HEK293T (cell line): ENCODE results near the gene PSMA7.

Experiments
- CTCF ChIA-PET: fragments of 350-600 bp; formaldehyde crosslinking; extraction: SDS; loops from one replicate; lab custom pipeline; 2021; ENCODE audit warnings: antibody characterized with exemption, inconsistent platforms; lab: Yijun Ruan, JAX
- POLR2A ChIA-PET: fragments of 350-600 bp; formaldehyde crosslinking; extraction: SDS; loops from one replicate; lab custom pipeline; 2020; ENCODE audit warnings: antibody characterized with exemption, inconsistent platforms; lab: Yijun Ruan, JAX
- DNase-seq: peaks from one replicate; pipeline ENCODE4 v3.0.0; 2012; ENCODE audit warnings: mixed read lengths; ENCODE audit errors: extremely low spot score
- ARNT ChIP-seq: fragments of 450-650 bp; IDR thresholded peaks from 2 replicates; pipeline ENCODE4 v1.6.1; 2017; ENCODE audit warnings: mild to moderate bottlenecking
- BHLHE40 ChIP-seq: fragments of 450-650 bp; IDR thresholded peaks from 2 replicates; pipeline ENCODE4 v1.6.1; 2016; ENCODE audit warnings: mild to moderate bottlenecking, moderate library complexity, borderline replicate concordance
- CTBP1 ChIP-seq: fragments of 450-650 bp; IDR thresholded peaks from 2 replicates; pipeline ENCODE4 v1.6.1; 2016; ENCODE audit warnings: borderline replicate concordance
- ELF4 ChIP-seq: fragments of 450-650 bp; IDR thresholded peaks from 2 replicates; pipeline ENCODE4 v1.6.1; 2017; ENCODE audit warnings: antibody characterized with exemption
- FOXA1 ChIP-seq: fragments of 450-650 bp; IDR thresholded peaks from 2 replicates; pipeline ENCODE4 v1.6.1; 2016; ENCODE audit warnings: mild to moderate bottlenecking
- FOXK2 ChIP-seq: fragments of 450-650 bp; IDR thresholded peaks from 2 replicates; pipeline ENCODE4 v1.6.1; 2016; ENCODE audit warnings: mild to moderate bottlenecking
- FOXM1 ChIP-seq: fragments of 450-650 bp; IDR thresholded peaks from 2 replicates; pipeline ENCODE4 v1.6.1; 2017; ENCODE audit warnings: mild to moderate bottlenecking, borderline replicate concordance
- HDGF ChIP-seq: fragments of 450-650 bp; IDR thresholded peaks from 2 replicates; pipeline ENCODE4 v1.6.1; 2017; ENCODE audit warnings: antibody characterized with exemption, borderline replicate concordance
- L3MBTL2 ChIP-seq: fragments of 450-650 bp; conservative IDR thresholded peaks from 2 replicates; pipeline ENCODE4 v1.6.1; 2016; ENCODE audit warnings: mild to moderate bottlenecking
- LEF1 ChIP-seq: fragments of 450-650 bp; IDR thresholded peaks from 2 replicates; pipeline ENCODE4 v1.6.1; 2017; ENCODE audit warnings: mild to moderate bottlenecking, borderline replicate concordance
- NFRKB ChIP-seq: fragments of 450-650 bp; IDR thresholded peaks from 2 replicates; pipeline ENCODE4 v1.6.1; 2016; ENCODE audit warnings: mild to moderate bottlenecking, moderate library complexity
- SP1 ChIP-seq: fragments of 450-650 bp; IDR thresholded peaks from 2 replicates; pipeline ENCODE4 v1.6.1; 2017
- SUZ12 ChIP-seq: fragments of 450-650 bp; IDR thresholded peaks from 2 replicates; pipeline ENCODE4 v1.6.1; 2016; ENCODE audit warnings: mild to moderate bottlenecking
- TARDBP ChIP-seq: fragments of 450-650 bp; IDR thresholded peaks from 2 replicates; pipeline ENCODE4 v1.6.1; 2016
- ZNF384 ChIP-seq: fragments of 450-650 bp; IDR thresholded peaks from 2 replicates; pipeline ENCODE4 v1.6.1; 2016
- TF ChIP-seq, protein P1 (sequence below): fragments of 450-650 bp; IDR thresholded peaks from 2 replicates; pipeline ENCODE4 v1.6.1; 2016

Gene PSMA7

GRCh38 chr20:62143957-62144825 is 997 bp upstream of the PSMA7 start:
- POLR2A ChIA-PET, result interaction anchor here (1.4 kb wide), 1 partner anchor 134 kb away, joined by 3 read pairs; no protein-coding TSS in a partner anchor
- peak; percentile 60 for DNase-seq
- CTCF ChIA-PET, result interaction anchor here (1.2 kb wide), 1 partner anchor 13 kb away, joined by 3 read pairs; no protein-coding TSS in a partner anchor
- no peak for TF ChIP-seq TARDBP
- no peak for TF ChIP-seq FOXA1
- TF ChIP-seq SP1, result no peak
- no peak for TF ChIP-seq HDGF
- 0 out of 2 replicates have a peak, but pooled peaks have one; percentile 47 for TF ChIP-seq L3MBTL2

GRCh38 chr20:62142252-62143080 is 728 bp downstream of the PSMA7 start:
- POLR2A ChIA-PET, result interaction anchor here (1.0 to 1.8 kb wide), 5 partner anchors 20 to 132 kb away, joined by 3 to 9 read pairs (median 4); partner anchors contain the start of genes LSM14B and TAF4
- no peak for TF ChIP-seq NFRKB
- TF ChIP-seq HDGF, result no peak
- no peak for TF ChIP-seq ELF4
- no peak for TF ChIP-seq LEF1
- TF ChIP-seq TARDBP, result no peak
- TF ChIP-seq CTBP1, result no peak
- TF ChIP-seq SP1, result no peak
- TF ChIP-seq L3MBTL2, result no peak
- no peak for TF ChIP-seq SUZ12
- CTCF ChIA-PET, result interaction anchor here (1.2 to 1.3 kb wide), 2 partner anchors 14 to 73 kb away, joined by 4 read pairs; no protein-coding TSS in a partner anchor
- no peak for DNase-seq

GRCh38 chr20:62141397-62142251 is 1.6 kb downstream of the PSMA7 start:
- CTCF ChIA-PET, result interaction anchor here (1.2 to 1.3 kb wide), 2 partner anchors 15 to 72 kb away, joined by 4 read pairs; no protein-coding TSS in a partner anchor
- TF ChIP-seq TARDBP (no peak), SP1 (no peak), FOXM1 (no peak), FOXA1 (no peak), CTBP1 (no peak), BHLHE40 (no peak), ZNF384 (no peak), ELF4 (no peak), NFRKB (no peak), L3MBTL2 (no peak), LEF1 (no peak), HDGF (no peak), FOXK2 (no peak)
- TF ChIP-seq, protein P1, sequence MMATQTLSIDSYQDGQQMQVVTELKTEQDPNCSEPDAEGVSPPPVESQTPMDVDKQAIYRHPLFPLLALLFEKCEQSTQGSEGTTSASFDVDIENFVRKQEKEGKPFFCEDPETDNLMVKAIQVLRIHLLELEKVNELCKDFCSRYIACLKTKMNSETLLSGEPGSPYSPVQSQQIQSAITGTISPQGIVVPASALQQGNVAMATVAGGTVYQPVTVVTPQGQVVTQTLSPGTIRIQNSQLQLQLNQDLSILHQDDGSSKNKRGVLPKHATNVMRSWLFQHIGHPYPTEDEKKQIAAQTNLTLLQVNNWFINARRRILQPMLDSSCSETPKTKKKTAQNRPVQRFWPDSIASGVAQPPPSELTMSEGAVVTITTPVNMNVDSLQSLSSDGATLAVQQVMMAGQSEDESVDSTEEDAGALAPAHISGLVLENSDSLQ, result no peak
- DNase-seq, result peak; percentile 37
- POLR2A ChIA-PET, result interaction anchor here (0.8 to 1.8 kb wide), 4 partner anchors 15 to 131 kb away, joined by 3 to 9 read pairs (median 6); partner anchors contain the start of genes LSM14B and TAF4

DNA sequence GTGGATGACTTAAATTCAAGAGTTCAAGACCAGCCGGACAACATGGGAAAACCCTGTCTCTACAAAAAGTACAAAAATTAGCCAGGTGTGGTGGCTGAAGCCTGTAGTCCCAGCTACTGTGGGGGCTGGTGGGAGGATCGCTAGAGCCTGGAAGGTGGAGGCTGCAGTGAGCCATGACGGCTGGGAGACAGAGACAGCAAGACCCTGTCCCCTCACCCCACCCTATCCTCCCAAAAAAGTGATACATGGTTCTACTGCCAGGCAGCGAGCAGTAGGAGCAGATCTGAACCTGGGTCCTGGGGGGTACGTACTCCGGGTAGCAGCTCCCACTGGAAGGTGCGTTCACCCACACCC is 2.2 kb downstream of the PSMA7 start:
- CTCF ChIA-PET, result no interaction called here
- DNase-seq, result no peak
- TF ChIP-seq FOXA1 (no peak), L3MBTL2 (no peak), BHLHE40 (no peak), ZNF384 (no peak), ELF4 (no peak), FOXK2 (no peak), SP1 (no peak), TARDBP (no peak), CTBP1 (no peak), HDGF (no peak), LEF1 (no peak), ARNT (no peak), SUZ12 (no peak), FOXM1 (no peak), NFRKB (no peak)
- TF ChIP-seq, protein P1, result no peak
- POLR2A ChIA-PET, result interaction anchor here (1.7 to 1.8 kb wide), 2 partner anchors 19 to 75 kb away, joined by 7 to 9 read pairs; partner anchors contain the start of genes LSM14B and TAF4

GRCh38 chr20:62139636-62140035 is 3.6 kb downstream of the PSMA7 start:
- no peak for DNase-seq
- ChIA-PET CTCF (no interaction called here), POLR2A (interaction anchor here (1.3 kb wide), 1 partner anchor 18 kb away, joined by 3 read pairs; the partner anchor contains the start of gene LSM14B)
- TF ChIP-seq FOXM1 (no peak), L3MBTL2 (no peak), FOXA1 (no peak), HDGF (no peak), SP1 (no peak)
